ENCODE data around the gene KANSL1L. TPM values are rescaled to one million over a fixed set of nuclear protein-coding genes. Genes with fewer than 3 reads are reported as not detected.

KANSL1L gene
- total and polyA plus RNA-seq, 4 experiments from 2014 or later, result 0.26 to 12.1 (median 5.7) TPM

DNA sequence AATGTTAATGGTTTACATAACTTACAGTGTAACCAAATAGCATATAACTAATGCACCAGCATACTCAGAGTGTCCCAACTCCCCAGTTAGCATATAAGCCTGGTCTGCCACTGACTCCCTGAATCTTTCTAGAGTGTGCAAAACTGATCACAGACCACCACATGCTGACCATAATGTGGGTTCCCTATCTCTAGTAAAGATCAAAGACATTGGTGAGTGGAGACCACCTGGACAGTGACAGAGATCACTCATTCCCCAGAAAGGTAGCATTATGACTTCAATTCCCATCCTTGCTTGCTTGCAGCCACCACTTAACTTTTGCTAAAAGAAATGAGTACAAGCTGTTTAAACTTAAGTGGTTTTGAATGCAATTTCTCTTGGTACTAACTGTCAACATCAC lies 39.0 kb downstream of the KANSL1L start:
- Histone ChIP-seq H3K4me3 (ENCODE audit: low read length in 2 of 2) (no peak overlapping the region), H3K4me1 (ENCODE audit: insufficient read depth, low read length) (no peaks in the 10 kb centered on the region), H3K27ac (ENCODE audit: low read depth, low read length) (no peak overlapping the region), H3K27me3 (ENCODE audit: insufficient read depth, low read length) (no peaks in the 10 kb centered on the region), H3K9me3 (ENCODE audit: control insufficient read depth in 1 of 2, low read length in 2 of 2) (no peaks in the 10 kb centered on the region), H3K36me3 (ENCODE audit: insufficient read depth, low read length) (no peaks in the 10 kb centered on the region)
- Mint-ChIP-seq H3K36me3 (peaks cover 1 to 7% of the 10 kb centered on the region in 2 donors), H3K4me3 (no peak overlapping the region), H3K27ac (peak overlapping the region in 1 of 7 donors; percentile 26), H3K9me3 (peaks cover 0 to 1% (median 0%) of the 10 kb centered on the region in 8 donors), H3K4me1 (peaks cover 0 to 6% (median 4%) of the 10 kb centered on the region in 4 donors), H3K27me3 (no peaks in the 10 kb centered on the region)
- POLR2A ChIA-PET (ENCODE audit: partially characterized antibody), result no interaction called here
- intact Hi-C loops (cut with micrococcal nuclease), result no loop called here
- no peak for DNase-seq
- CTCF ChIA-PET (ENCODE audit: partially characterized antibody), result no interaction called here

DNA sequence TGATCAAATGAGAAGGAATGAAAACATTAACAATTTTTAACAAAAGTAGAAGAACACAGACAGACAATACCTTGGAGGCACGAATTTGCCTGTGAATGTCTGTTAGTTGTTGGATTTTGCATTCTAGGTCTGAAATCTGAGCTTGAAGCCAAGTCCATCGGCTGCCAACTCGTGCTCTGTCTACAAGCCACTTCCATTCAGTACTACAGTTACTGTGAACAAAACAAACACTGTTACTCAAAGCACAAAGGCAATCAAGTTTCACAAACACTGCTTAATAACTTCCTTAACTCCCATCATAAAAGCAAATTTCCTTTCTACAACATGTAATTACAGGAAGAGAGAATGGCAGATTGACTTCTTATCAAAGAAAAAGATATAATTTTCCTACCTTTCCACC lies 42.2 kb downstream of the KANSL1L start:
- Mint-ChIP-seq H3K27ac (no peak overlapping the region), H3K9me3 (peaks cover 0 to 26% (median 19%) of the 10 kb centered on the region in 8 donors), H3K4me1 (peaks cover 0 to 6% (median 3%) of the 10 kb centered on the region in 4 donors), H3K27me3 (no peaks in the 10 kb centered on the region), H3K36me3 (peaks cover 18 to 31% of the 10 kb centered on the region in 2 donors), H3K4me3 (no peak overlapping the region)
- no peaks in the 10 kb centered on the region for H3K27me3 ChIP-seq (ENCODE audit: insufficient read depth, low read length)
- no peaks in the 10 kb centered on the region for H3K9me3 ChIP-seq (ENCODE audit: control insufficient read depth in 1 of 2, low read length in 2 of 2)
- H3K27ac ChIP-seq (ENCODE audit: low read depth, low read length), result no peak overlapping the region
- CTCF ChIA-PET (ENCODE audit: partially characterized antibody), result no interaction called here
- no peaks in the 10 kb centered on the region for H3K4me1 ChIP-seq (ENCODE audit: insufficient read depth, low read length)
- intact Hi-C loops (cut with micrococcal nuclease), result no loop called here
- no peak for DNase-seq
- H3K36me3 ChIP-seq (ENCODE audit: insufficient read depth, low read length), result no peaks in the 10 kb centered on the region
- H3K4me3 ChIP-seq (ENCODE audit: low read length in 2 of 2), result no peak overlapping the region
- POLR2A ChIA-PET (ENCODE audit: partially characterized antibody), result no interaction called here

DNA sequence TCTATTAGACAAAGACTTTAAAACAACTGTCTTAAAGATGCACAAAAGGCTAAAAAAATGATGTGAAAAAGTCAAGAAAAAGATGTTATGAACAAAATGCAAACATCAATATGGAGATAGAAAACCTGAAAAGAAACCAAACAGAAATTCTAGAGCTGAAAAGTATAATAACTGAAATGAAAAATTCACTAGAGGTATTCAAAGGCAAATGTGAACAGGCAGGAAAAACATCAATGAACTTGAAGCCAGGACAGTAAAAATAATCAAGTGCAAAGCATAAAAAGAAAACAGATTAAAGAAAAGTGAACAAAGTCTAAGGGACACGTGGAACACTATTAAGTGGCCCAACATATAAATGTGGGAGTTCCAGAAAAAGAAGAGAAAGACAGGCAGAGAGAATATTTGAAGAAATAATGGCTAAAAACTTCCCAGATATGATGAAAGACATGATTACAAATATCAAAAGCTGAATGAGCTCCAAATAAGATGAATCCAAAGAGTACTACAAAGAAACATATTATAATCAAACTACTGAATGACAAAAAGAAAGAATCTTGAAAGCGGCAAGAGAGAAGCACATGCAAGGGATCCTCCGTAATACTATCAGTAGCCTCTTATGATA lies 57.5 kb downstream of the KANSL1L start:
- ChIA-PET CTCF (ENCODE audit: partially characterized antibody) (no interaction called here), POLR2A (ENCODE audit: partially characterized antibody) (no interaction called here)
- no peaks in the 10 kb centered on the region for H3K4me1 ChIP-seq (ENCODE audit: insufficient read depth, low read length)
- no peaks in the 10 kb centered on the region for H3K36me3 ChIP-seq (ENCODE audit: insufficient read depth, low read length)
- intact Hi-C loops (cut with micrococcal nuclease), result no loop called here
- H3K9me3 Mint-ChIP-seq, result peaks cover 17 to 54% (median 40%) of the 10 kb centered on the region in 8 donors
- no peak for DNase-seq
- no peaks in the 10 kb centered on the region for H3K4me1 Mint-ChIP-seq
- peaks cover 0 to 7% of the 10 kb centered on the region in 2 donors for H3K9me3 ChIP-seq (ENCODE audit: control insufficient read depth in 1 of 2, low read length in 2 of 2)
- H3K36me3 Mint-ChIP-seq, result peaks cover 40 to 46% of the 10 kb centered on the region in 2 donors
- H3K4me3 ChIP-seq (ENCODE audit: low read length in 2 of 2), result no peak overlapping the region
- H3K27ac Mint-ChIP-seq, result no peak overlapping the region
- H3K27me3 ChIP-seq (ENCODE audit: insufficient read depth, low read length), result no peaks in the 10 kb centered on the region
- H3K27ac ChIP-seq (ENCODE audit: low read depth, low read length), result no peak overlapping the region
- peak overlapping the region in 1 of 8 donors; percentile 9 for H3K4me3 Mint-ChIP-seq
- H3K27me3 Mint-ChIP-seq, result no peaks in the 10 kb centered on the region

DNA sequence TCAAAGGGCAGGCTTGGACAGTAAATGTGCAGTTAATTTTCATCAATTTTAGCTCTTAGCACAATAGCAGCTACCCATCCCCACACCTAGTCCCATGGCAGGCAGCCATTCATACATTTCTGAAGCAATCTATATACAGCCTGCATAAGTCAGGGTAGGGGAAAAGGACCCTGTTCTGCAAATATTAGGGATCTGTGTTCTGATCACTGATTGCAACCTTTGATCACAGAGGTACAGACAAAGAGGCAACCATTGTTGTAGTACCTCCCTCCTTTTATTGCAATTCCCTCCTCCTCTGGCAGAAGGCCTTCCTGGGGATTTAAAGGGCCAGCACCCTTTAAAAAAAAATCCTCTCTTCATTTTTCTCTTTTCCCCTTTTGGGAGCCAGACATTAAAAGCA lies 58.3 kb downstream of the KANSL1L start:
- intact Hi-C loops (cut with micrococcal nuclease), result no loop called here
- Histone ChIP-seq H3K4me3 (ENCODE audit: low read length in 2 of 2) (no peak overlapping the region), H3K9me3 (ENCODE audit: control insufficient read depth in 1 of 2, low read length in 2 of 2) (peaks cover 0 to 7% of the 10 kb centered on the region in 2 donors), H3K4me1 (ENCODE audit: insufficient read depth, low read length) (no peaks in the 10 kb centered on the region), H3K27me3 (ENCODE audit: insufficient read depth, low read length) (no peaks in the 10 kb centered on the region), H3K36me3 (ENCODE audit: insufficient read depth, low read length) (no peaks in the 10 kb centered on the region), H3K27ac (ENCODE audit: low read depth, low read length) (no peak overlapping the region)
- H3K36me3 Mint-ChIP-seq, result peaks cover 40 to 46% of the 10 kb centered on the region in 2 donors
- peaks cover 17 to 48% (median 39%) of the 10 kb centered on the region in 8 donors for H3K9me3 Mint-ChIP-seq
- no peaks in the 10 kb centered on the region for H3K27me3 Mint-ChIP-seq
- ChIA-PET POLR2A (ENCODE audit: partially characterized antibody) (no interaction called here), CTCF (ENCODE audit: partially characterized antibody) (no interaction called here)
- no peak for DNase-seq
- no peak overlapping the region for H3K4me3 Mint-ChIP-seq
- no peak overlapping the region for H3K27ac Mint-ChIP-seq
- H3K4me1 Mint-ChIP-seq, result no peaks in the 10 kb centered on the region

DNA sequence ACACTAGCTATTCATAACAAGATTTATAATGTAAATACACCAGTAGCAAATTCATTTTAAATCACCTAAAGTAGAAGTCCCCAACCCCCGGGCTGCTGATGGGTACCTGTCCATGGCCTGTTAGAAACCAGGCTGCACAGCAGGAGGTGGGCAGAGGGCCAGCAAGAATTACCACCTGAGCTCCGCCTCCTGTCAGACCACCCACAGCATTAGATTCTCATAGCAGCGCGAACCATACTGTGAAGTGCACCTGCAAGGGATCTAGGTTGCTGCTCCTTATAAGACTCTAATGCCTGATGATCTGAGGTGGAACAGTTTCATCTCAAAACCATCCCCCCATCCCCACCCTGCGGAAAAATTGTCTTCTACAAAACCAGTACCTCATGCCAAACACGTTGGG lies 71.3 kb downstream of the KANSL1L start:
- H3K27me3 Mint-ChIP-seq, result no peaks in the 10 kb centered on the region
- ChIA-PET POLR2A (ENCODE audit: partially characterized antibody) (no interaction called here), CTCF (ENCODE audit: partially characterized antibody) (no interaction called here)
- Histone ChIP-seq H3K9me3 (ENCODE audit: control insufficient read depth in 1 of 2, low read length in 2 of 2) (no peaks in the 10 kb centered on the region), H3K27me3 (ENCODE audit: insufficient read depth, low read length) (no peaks in the 10 kb centered on the region), H3K4me1 (ENCODE audit: insufficient read depth, low read length) (no peaks in the 10 kb centered on the region), H3K36me3 (ENCODE audit: insufficient read depth, low read length) (no peaks in the 10 kb centered on the region), H3K4me3 (ENCODE audit: low read length in 2 of 2) (no peak overlapping the region), H3K27ac (ENCODE audit: low read depth, low read length) (no peak overlapping the region)
- no peaks in the 10 kb centered on the region for H3K9me3 Mint-ChIP-seq
- H3K4me3 Mint-ChIP-seq, result no peak overlapping the region
- no peaks in the 10 kb centered on the region for H3K4me1 Mint-ChIP-seq
- no peak for DNase-seq
- peaks cover 4 to 16% of the 10 kb centered on the region in 2 donors for H3K36me3 Mint-ChIP-seq
- intact Hi-C loops (cut with micrococcal nuclease), result no loop called here
- no peak overlapping the region for H3K27ac Mint-ChIP-seq

DNA sequence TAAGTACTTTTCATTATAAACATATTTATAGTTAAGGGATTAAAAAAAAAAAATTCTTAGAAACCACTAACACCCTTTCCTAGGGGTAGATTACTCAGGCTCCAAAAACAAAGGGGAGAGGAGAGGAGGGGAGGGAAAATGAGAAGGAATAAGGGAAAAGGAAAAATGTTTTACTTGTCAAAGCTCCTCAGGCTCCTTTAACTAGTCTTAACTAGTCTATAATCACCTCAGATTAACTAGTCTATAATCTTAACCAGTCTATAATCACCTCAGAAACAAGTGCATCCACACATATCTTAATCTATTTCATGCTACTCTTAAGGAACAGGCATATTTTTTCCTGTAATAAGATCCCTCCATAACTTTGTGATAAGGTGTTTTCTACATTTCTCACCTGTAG lies 76.4 kb downstream of the KANSL1L start:
- Histone ChIP-seq H3K27ac (ENCODE audit: low read depth, low read length) (no peak overlapping the region), H3K4me3 (ENCODE audit: low read length in 2 of 2) (no peak overlapping the region), H3K9me3 (ENCODE audit: control insufficient read depth in 1 of 2, low read length in 2 of 2) (no peaks in the 10 kb centered on the region), H3K36me3 (ENCODE audit: insufficient read depth, low read length) (no peaks in the 10 kb centered on the region), H3K4me1 (ENCODE audit: insufficient read depth, low read length) (no peaks in the 10 kb centered on the region), H3K27me3 (ENCODE audit: insufficient read depth, low read length) (no peaks in the 10 kb centered on the region)
- intact Hi-C loops (cut with micrococcal nuclease), result no loop called here
- Mint-ChIP-seq H3K27ac (no peak overlapping the region), H3K9me3 (no peaks in the 10 kb centered on the region), H3K36me3 (no peaks in the 10 kb centered on the region), H3K4me1 (no peaks in the 10 kb centered on the region), H3K27me3 (no peaks in the 10 kb centered on the region), H3K4me3 (no peak overlapping the region)
- no peak for DNase-seq
- ChIA-PET CTCF (ENCODE audit: partially characterized antibody) (no interaction called here), POLR2A (ENCODE audit: partially characterized antibody) (no interaction called here)

DNA sequence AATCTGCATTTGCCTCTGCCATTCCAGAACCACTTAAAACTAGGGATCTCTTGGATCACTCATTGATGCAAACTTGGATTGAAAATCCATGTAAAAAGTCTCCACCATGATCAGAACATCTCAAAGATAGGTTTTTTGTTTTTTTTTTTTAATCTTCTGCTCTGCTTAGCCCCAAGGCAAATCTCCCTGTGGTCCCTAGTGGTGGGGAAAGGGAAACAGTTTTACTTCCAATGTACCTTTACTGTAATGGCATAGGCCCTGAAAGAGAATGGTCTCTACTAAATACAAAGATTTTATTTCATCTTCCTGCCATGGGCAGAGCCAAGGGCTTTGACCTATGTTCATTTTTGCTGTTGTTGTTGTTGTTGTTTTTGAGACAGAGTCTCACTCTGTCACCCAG lies 78.4 kb downstream of the KANSL1L start:
- no peak for DNase-seq
- Mint-ChIP-seq H3K9me3 (no peaks in the 10 kb centered on the region), H3K36me3 (no peaks in the 10 kb centered on the region), H3K4me3 (no peak overlapping the region), H3K27ac (no peak overlapping the region), H3K27me3 (no peaks in the 10 kb centered on the region), H3K4me1 (no peaks in the 10 kb centered on the region)
- H3K27ac ChIP-seq (ENCODE audit: low read depth, low read length), result no peak overlapping the region
- CTCF ChIA-PET (ENCODE audit: partially characterized antibody), result no interaction called here
- H3K4me3 ChIP-seq (ENCODE audit: low read length in 2 of 2), result no peak overlapping the region
- H3K9me3 ChIP-seq (ENCODE audit: control insufficient read depth in 1 of 2, low read length in 2 of 2), result no peaks in the 10 kb centered on the region
- H3K36me3 ChIP-seq (ENCODE audit: insufficient read depth, low read length), result no peaks in the 10 kb centered on the region
- POLR2A ChIA-PET (ENCODE audit: partially characterized antibody), result no interaction called here
- H3K27me3 ChIP-seq (ENCODE audit: insufficient read depth, low read length), result no peaks in the 10 kb centered on the region
- intact Hi-C loops (cut with micrococcal nuclease), result no loop called here
- H3K4me1 ChIP-seq (ENCODE audit: insufficient read depth, low read length), result no peaks in the 10 kb centered on the region

DNA sequence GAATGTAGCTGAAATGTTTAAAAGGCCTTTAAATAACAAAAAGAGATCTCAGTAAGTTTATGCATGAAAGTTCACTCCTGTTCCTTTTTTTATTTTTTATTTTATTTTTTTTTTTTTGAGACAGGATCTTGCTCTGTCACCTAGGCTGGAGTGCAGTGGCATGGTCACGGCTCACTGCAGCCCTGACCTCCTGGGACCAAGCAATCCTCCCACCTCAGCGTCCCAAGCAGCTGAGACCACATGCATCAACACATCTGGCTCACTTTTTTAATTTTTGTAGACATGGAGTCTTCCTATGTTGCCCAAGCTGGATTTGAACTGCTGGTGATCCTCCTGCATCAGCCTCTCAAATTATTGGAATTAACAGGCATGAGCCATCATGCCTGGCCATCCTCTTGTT lies 84.3 kb downstream of the KANSL1L start:
- Mint-ChIP-seq H3K27ac (no peak overlapping the region), H3K4me3 (no peak overlapping the region), H3K27me3 (no peaks in the 10 kb centered on the region), H3K36me3 (no peaks in the 10 kb centered on the region), H3K9me3 (no peaks in the 10 kb centered on the region), H3K4me1 (peaks cover 0 to 2% (median 0%) of the 10 kb centered on the region in 4 donors)
- Histone ChIP-seq H3K36me3 (ENCODE audit: insufficient read depth, low read length) (no peaks in the 10 kb centered on the region), H3K27me3 (ENCODE audit: insufficient read depth, low read length) (no peaks in the 10 kb centered on the region), H3K4me3 (ENCODE audit: low read length in 2 of 2) (no peak overlapping the region), H3K4me1 (ENCODE audit: insufficient read depth, low read length) (no peaks in the 10 kb centered on the region), H3K9me3 (ENCODE audit: control insufficient read depth in 1 of 2, low read length in 2 of 2) (no peaks in the 10 kb centered on the region), H3K27ac (ENCODE audit: low read depth, low read length) (no peak overlapping the region)
- intact Hi-C loops (cut with micrococcal nuclease), result no loop called here
- CTCF ChIA-PET (ENCODE audit: partially characterized antibody), result no interaction called here
- POLR2A ChIA-PET (ENCODE audit: partially characterized antibody), result interaction anchor here (0.6 kb wide), 1 partner anchor 96 kb away, joined by 4 read pairs; no protein-coding TSS in a partner anchor
- DNase-seq, result no peak

Data from CD4-positive, alpha-beta memory T cell (primary cell).